OCI-LY3 (cell line): Measurements from ENCODE around the gene NOS1AP.

Source experiments
- H2AFZ ChIP-seq: fragments of 200-600, 300-600 bp; shearing (Covaris generic); 2 replicates; pipeline ENCODE4 v1.6.0; 2014; ENCODE audit warnings: antibody characterized with exemption, low read depth, low read length
- H3K27ac ChIP-seq: fragments of 200-600, 300-600 bp; sonication (generic); 2 replicates; pipeline ENCODE4 v1.5.1; 2014; ENCODE audit warnings: mild to moderate bottlenecking, low read length, moderate library complexity, mixed read lengths
- H3K27me3 ChIP-seq: fragments of 200-600, 300-600 bp; sonication (generic); 2 replicates; pipeline ENCODE4 v1.6.1; 2014; ENCODE audit warnings: low read depth, low read length, mixed read lengths
- H3K36me3 ChIP-seq: fragments of 200-600, 300-600 bp; sonication (generic); replicated peaks from 2 replicates; pipeline ENCODE3; 2014; ENCODE audit warnings: low read depth, low read length, mixed read lengths
- H3K4me1 ChIP-seq: fragments of 300-600, 200-600 bp; sonication (generic); 2 replicates; pipeline ENCODE4 v1.6.1; 2014; ENCODE audit warnings: low read length, mixed read lengths
- H3K4me2 ChIP-seq: fragments of 200-600, 300-600 bp; sonication (generic); 2 replicates; pipeline ENCODE4 v1.6.1; 2014; ENCODE audit warnings: low read length, mixed read lengths
- H3K4me3 ChIP-seq: fragments of 300-600, 200-600 bp; sonication (generic); 2 replicates; pipeline ENCODE4 v1.5.1; 2014; ENCODE audit warnings: antibody characterized with exemption, mild to moderate bottlenecking, low read length, moderate library complexity
- H3K79me2 ChIP-seq: fragments of 300-600, 200-600 bp; shearing (Covaris generic); 2 replicates; pipeline ENCODE4 v1.6.1; 2014; ENCODE audit warnings: mild to moderate bottlenecking, low read length, mixed read lengths
- H3K9ac ChIP-seq: fragments of 300-600, 200-600 bp; shearing (Covaris generic); 2 replicates; pipeline ENCODE4 v1.6.0; 2014; ENCODE audit warnings: mild to moderate bottlenecking, low read length, moderate library complexity
- H3K9me3 ChIP-seq: fragments of 200-600, 300-600 bp; shearing (Covaris generic); 2 replicates; pipeline ENCODE4 v1.6.1; 2014; ENCODE audit warnings: low read length, mixed read lengths; ENCODE audit not compliant: insufficient read depth
- H4K20me1 ChIP-seq: fragments of 200-600, 300-600 bp; sonication (generic); 2 replicates; pipeline ENCODE4 v1.6.1; 2016; ENCODE audit warnings: low read length, mixed read lengths; ENCODE audit not compliant: insufficient read depth
- CTCF ChIP-seq: fragments of 200-600, 300-600 bp; sonication (generic); IDR thresholded peaks from 2 replicates; pipeline ENCODE4 v1.5.1; 2014; ENCODE audit warnings: antibody characterized with exemption, low read length, low read depth
- EZH2phosphoT487 ChIP-seq: fragments of 200-600 bp; shearing (Covaris generic); IDR thresholded peaks from 2 replicates; pipeline ENCODE4 v1.6.1; 2018; ENCODE audit warnings: antibody characterized with exemption, mixed run types, low read depth

Gene NOS1AP

GRCh38 chr1:162207862-162208261 is 138.4 kb downstream of the NOS1AP start:
- Histone ChIP-seq H3K27me3 (peaks cover 76% of the 10 kb centered on the region), H3K27ac (no peak overlapping the region), H3K4me1 (no peaks in the 10 kb centered on the region), H4K20me1 (no peaks in the 10 kb centered on the region), H3K9ac (no peak overlapping the region), H3K4me2 (no peak overlapping the region), H3K4me3 (no peak overlapping the region), H2AFZ (no peak overlapping the region), H3K36me3 (no peaks in the 10 kb centered on the region), H3K9me3 (no peaks in the 10 kb centered on the region), H3K79me2 (no peaks in the 10 kb centered on the region)
- TF ChIP-seq CTCF (no peak), EZH2phosphoT487 (no peak)

GRCh38 chr1:162210196-162210595 is 140.7 kb downstream of the NOS1AP start:
- H3K9me3 ChIP-seq = no peaks in the 10 kb centered on the region
- TF ChIP-seq CTCF (no peak), EZH2phosphoT487 (no peak)
- no peak overlapping the region for H2AFZ ChIP-seq
- no peak overlapping the region for H3K4me2 ChIP-seq
- H3K27me3 ChIP-seq = peaks cover 72% of the 10 kb centered on the region
- no peaks in the 10 kb centered on the region for H4K20me1 ChIP-seq
- H3K4me3 ChIP-seq = no peak overlapping the region
- H3K9ac ChIP-seq = no peak overlapping the region
- H3K36me3 ChIP-seq = no peaks in the 10 kb centered on the region
- H3K27ac ChIP-seq = no peak overlapping the region
- no peaks in the 10 kb centered on the region for H3K4me1 ChIP-seq
- no peaks in the 10 kb centered on the region for H3K79me2 ChIP-seq

GRCh38 chr1:162212713-162213112 is 143.2 kb downstream of the NOS1AP start:
- Histone ChIP-seq H3K4me3 (no peak overlapping the region), H3K27ac (no peak overlapping the region), H3K27me3 (peaks cover 48% of the 10 kb centered on the region; the same call in 1 of the 2 replicates), H3K4me2 (no peak overlapping the region), H3K9ac (no peak overlapping the region), H3K4me1 (no peaks in the 10 kb centered on the region), H2AFZ (no peak overlapping the region), H4K20me1 (no peaks in the 10 kb centered on the region), H3K9me3 (no peaks in the 10 kb centered on the region), H3K36me3 (no peaks in the 10 kb centered on the region), H3K79me2 (no peaks in the 10 kb centered on the region)
- TF ChIP-seq CTCF = no peak
- TF ChIP-seq EZH2phosphoT487 = no peak

GRCh38 chr1:162213281-162213912 is 143.9 kb downstream of the NOS1AP start:
- Histone ChIP-seq H2AFZ (no peak overlapping the region), H3K79me2 (no peaks in the 10 kb centered on the region), H3K4me3 (no peak overlapping the region), H3K9ac (no peak overlapping the region), H4K20me1 (no peaks in the 10 kb centered on the region), H3K4me2 (no peak overlapping the region), H3K9me3 (no peaks in the 10 kb centered on the region), H3K4me1 (no peaks in the 10 kb centered on the region), H3K36me3 (no peaks in the 10 kb centered on the region), H3K27ac (no peak overlapping the region), H3K27me3 (peaks cover 43% of the 10 kb centered on the region; the same call in 1 of the 2 replicates)
- TF ChIP-seq CTCF (no peak), EZH2phosphoT487 (no peak)
